ENCODE data around the gene FBXO45. TPM values are rescaled to one million over a fixed set of nuclear protein-coding genes. Genes with fewer than 3 reads are reported as not detected.

FBXO45 gene, protein sequence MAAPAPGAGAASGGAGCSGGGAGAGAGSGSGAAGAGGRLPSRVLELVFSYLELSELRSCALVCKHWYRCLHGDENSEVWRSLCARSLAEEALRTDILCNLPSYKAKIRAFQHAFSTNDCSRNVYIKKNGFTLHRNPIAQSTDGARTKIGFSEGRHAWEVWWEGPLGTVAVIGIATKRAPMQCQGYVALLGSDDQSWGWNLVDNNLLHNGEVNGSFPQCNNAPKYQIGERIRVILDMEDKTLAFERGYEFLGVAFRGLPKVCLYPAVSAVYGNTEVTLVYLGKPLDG
- 10 to 100 TPM; 15.9 to 16.4 TPM for total RNA-seq
- 14.4 TPM for polyA plus RNA-seq (2013, experiment 1 of 2)
- polyA plus RNA-seq (2013, experiment 2 of 2) = 14.7 TPM
- long read RNA-seq, experiment 1, full-length matches to known transcripts = 1 of 1 reads
- long read RNA-seq, experiment 1, partial matches to known transcripts = 0 of 1 reads
- long read RNA-seq, experiment 1, other reads (novel, unspliced or antisense) = 0 of 1 reads
- long read RNA-seq, experiment 2, full-length matches to known transcripts = 40 of 48 reads
- long read RNA-seq, experiment 2, partial matches to known transcripts = 7 of 48 reads
- long read RNA-seq, experiment 2, other reads (novel, unspliced or antisense) = 1 of 48 reads
- long read RNA-seq, experiment 3, partial matches to known transcripts = 0 of 7 reads
- long read RNA-seq, experiment 3, other reads (novel, unspliced or antisense) = 3 of 7 reads
- long read RNA-seq, experiment 4, partial matches to known transcripts = 0 of 2 reads
- long read RNA-seq, experiment 4, other reads (novel, unspliced or antisense) = 2 of 2 reads

DNA sequence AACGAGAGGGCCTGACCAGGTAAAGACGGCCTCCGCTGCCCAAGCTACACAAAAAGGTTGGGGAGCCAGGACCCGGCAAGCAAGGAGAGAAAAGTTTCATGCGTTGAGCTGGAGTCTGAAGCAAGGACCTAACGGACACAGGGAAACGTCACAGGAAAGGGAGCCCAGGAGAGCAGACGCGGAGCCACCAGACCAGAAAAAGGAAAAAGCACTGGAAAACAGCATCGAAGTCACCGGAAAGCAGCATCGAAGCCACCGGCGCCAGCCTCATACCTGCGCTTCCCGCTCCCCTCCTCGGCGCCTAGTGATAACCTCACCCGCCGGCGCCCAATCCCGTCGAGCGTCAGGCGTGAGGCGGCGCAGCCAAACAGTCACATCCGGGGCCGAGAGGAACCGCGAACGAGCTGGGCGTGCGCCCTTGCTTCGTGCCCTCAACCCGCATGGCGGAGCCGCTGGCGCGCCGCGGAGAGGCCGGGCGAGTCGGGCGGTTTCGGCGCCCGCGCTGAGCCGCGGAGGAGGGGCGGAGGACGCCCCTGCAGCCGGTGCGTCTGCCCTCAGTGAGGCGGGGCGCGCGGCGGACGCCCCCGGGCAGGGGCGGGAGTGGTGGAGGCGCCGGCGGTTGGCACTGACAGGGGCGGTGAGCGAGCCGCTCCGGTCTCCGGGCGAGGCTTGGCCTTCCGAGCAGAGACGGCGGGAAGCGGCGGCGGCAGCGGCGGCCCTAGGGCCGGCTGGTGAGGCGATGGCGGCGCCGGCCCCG, at the start of gene FBXO45, which contains the start of gene WDR53:
FBXO45 (plus strand) TSS at position 415 of the 757 bp plus-strand sequence; CDS start at position 740, 325 bp downstream.
WDR53 (minus strand) TSS at position 309 of the 757 bp plus-strand sequence. CDS start 7,079 bp downstream, outside the sequence.
- peak within 1 kb of the TSS; percentile 92 for H3K4me3 Mint-ChIP-seq
- TF ChIP-seq, protein P1, sequence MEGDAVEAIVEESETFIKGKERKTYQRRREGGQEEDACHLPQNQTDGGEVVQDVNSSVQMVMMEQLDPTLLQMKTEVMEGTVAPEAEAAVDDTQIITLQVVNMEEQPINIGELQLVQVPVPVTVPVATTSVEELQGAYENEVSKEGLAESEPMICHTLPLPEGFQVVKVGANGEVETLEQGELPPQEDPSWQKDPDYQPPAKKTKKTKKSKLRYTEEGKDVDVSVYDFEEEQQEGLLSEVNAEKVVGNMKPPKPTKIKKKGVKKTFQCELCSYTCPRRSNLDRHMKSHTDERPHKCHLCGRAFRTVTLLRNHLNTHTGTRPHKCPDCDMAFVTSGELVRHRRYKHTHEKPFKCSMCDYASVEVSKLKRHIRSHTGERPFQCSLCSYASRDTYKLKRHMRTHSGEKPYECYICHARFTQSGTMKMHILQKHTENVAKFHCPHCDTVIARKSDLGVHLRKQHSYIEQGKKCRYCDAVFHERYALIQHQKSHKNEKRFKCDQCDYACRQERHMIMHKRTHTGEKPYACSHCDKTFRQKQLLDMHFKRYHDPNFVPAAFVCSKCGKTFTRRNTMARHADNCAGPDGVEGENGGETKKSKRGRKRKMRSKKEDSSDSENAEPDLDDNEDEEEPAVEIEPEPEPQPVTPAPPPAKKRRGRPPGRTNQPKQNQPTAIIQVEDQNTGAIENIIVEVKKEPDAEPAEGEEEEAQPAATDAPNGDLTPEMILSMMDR (conservative IDR thresholded peaks at IDR 0.05) = no peak
- H3K36me3 Mint-ChIP-seq (ENCODE audit: low read depth) = peaks cover 5% of the 10 kb centered on the region
- no peaks in the 10 kb centered on the region for H3K27me3 ChIP-seq (ENCODE audit: control insufficient read depth, insufficient read depth, low read length, poor library complexity, severe bottlenecking)
- peak within 1 kb of the TSS; percentile 99 for H3K27ac Mint-ChIP-seq
- no peaks in the 10 kb centered on the region for H3K4me1 ChIP-seq (ENCODE audit: control insufficient read depth, insufficient read depth, low read length)
- no peaks in the 10 kb centered on the region for H3K9me3 ChIP-seq (ENCODE audit: control insufficient read depth, low read length)
- H3K9me3 Mint-ChIP-seq = no peaks in the 10 kb centered on the region
- 0% methylated on average over 41 to 87 of the region's 87 CpGs for WGBS, 2 experiments (ENCODE audit: insufficient coverage in 1 of 2, insufficient read length in 1 of 2)
- H3K9ac ChIP-seq (ENCODE audit: extremely low read depth, low read length, poor library complexity, severe bottlenecking) = peak within 1 kb of the TSS; percentile 94
- DNase-seq = peak; percentile 98
- H3K4me3 ChIP-seq (ENCODE audit: low read length) = peak within 1 kb of the TSS; percentile 100
- peak within 1 kb of the TSS; percentile 47 for H3K27ac ChIP-seq (ENCODE audit: low read depth, low read length)
- no peaks in the 10 kb centered on the region for H3K36me3 ChIP-seq (ENCODE audit: control insufficient read depth, insufficient read depth, low read length)
- H3K4me1 Mint-ChIP-seq = peaks cover 8% of the 10 kb centered on the region
- H3K27me3 Mint-ChIP-seq (ENCODE audit: insufficient read depth) = no peaks in the 10 kb centered on the region

DNA sequence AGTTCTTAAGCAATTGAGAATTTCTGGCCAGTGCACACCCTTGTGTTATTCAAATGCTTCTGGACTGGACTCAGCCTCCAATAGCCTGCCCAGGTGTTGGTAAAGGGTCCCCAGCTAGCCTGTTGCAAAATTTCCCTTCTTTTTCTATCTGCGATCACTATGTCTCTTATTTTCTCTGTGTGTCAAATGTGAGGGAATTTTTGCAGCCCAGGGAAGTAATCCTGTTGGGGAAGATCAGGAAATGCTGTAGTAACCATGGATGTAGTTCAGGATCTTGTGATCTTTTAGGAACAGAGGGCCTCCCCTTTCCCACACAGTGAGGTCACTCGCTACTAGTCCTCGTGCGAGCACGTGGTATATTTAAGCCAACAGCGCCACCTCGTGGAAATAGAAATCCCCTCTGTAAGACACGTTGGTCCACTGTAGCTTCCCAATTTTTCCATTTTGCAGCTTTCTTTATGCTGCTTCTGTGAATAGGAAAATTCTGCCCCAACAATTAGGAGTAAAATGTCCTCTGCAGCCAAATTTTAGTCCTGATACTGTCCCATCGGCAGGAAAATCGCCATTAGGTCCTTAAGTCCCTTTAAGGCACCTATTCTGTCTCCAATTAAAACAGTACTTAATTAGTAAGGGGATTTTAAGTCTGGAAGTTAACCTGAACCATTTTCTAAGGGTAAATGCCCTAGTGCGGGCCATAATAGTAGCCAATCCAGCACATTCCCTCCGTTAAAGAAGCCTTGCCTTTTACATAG, 49.3 kb upstream of the FBXO45 start:
- DNase-seq = peak; percentile 90
- Mint-ChIP-seq H3K9me3 (peaks cover 58% of the 10 kb centered on the region), H3K36me3 (ENCODE audit: low read depth) (peaks cover 4% of the 10 kb centered on the region), H3K4me3 (no peak overlapping the region), H3K27me3 (ENCODE audit: insufficient read depth) (peaks cover 2% of the 10 kb centered on the region), H3K27ac (no peak overlapping the region), H3K4me1 (no peaks in the 10 kb centered on the region)
- no peak overlapping the region for H3K27ac ChIP-seq (ENCODE audit: low read depth, low read length)
- H3K9ac ChIP-seq (ENCODE audit: extremely low read depth, low read length, poor library complexity, severe bottlenecking) = no peak overlapping the region
- peaks cover 62% of the 10 kb centered on the region for H3K9me3 ChIP-seq (ENCODE audit: control insufficient read depth, low read length)
- 62 to 63% methylated on average over 8 to 12 of the region's 12 CpGs for WGBS, 2 experiments (ENCODE audit: insufficient coverage in 1 of 2, insufficient read length in 1 of 2)
- H3K4me1 ChIP-seq (ENCODE audit: control insufficient read depth, insufficient read depth, low read length) = no peaks in the 10 kb centered on the region
- TF ChIP-seq, protein P1 (conservative IDR thresholded peaks at IDR 0.05) = peak; percentile 73
- H3K36me3 ChIP-seq (ENCODE audit: control insufficient read depth, insufficient read depth, low read length) = no peaks in the 10 kb centered on the region
- H3K27me3 ChIP-seq (ENCODE audit: control insufficient read depth, insufficient read depth, low read length, poor library complexity, severe bottlenecking) = no peaks in the 10 kb centered on the region
- peak overlapping the region; percentile 19 for H3K4me3 ChIP-seq (ENCODE audit: low read length)
